Activated CD4-positive, alpha-beta T cell treated with anti-CD3 and anti-CD28 coated beads, Interleukin-2, amount 50 U/mL, for 16 hours (primary cell): ENCODE data around the gene ZNF24.
A peak's percentile ranks its signal among the peaks of the same experiment; 100 is the strongest.

Experiments
- DNase-seq: peaks from one replicate; pipeline ENCODE4 v3.0.0-alpha.2; 2020

The ZNF24 gene

DNA sequence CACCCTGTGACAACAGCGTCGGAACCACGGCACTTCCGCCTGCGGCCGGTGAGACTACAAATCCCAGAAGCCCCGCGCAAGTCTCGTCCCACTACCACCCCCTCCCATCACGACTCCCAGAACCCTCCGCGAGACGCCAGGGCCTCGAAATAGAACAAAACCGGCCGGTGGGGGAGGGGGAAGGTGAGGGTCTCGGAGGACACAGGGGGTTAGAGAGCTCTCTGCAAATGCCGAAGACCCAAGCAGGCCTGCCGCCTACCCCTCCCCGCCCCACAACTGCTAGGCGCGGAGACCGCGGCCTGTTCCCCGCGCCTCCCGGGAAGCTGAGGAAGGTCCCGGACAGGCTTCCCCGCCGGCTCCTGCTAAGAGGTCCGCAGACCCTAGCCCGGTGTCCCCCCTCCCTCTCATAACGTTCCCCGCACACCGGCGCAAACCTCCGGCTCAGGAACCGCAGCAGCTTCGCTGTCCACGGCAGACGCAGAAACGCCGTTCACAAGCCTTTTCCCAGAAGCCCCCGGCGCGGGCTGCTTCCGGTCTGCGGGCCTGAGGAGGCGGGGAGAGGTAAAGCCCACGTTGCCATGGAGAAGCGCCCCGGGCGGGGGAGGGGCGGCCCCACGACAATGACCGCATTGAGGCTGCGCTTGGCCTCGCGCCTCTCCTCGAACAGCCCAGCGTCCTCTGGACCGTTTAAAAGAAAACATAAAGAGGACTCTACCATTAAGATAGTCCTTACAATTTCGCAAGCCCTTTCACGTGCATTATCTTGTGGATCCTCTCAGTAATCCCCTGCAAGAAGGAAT, at the start of gene ZNF24:
TSS of gene ZNF24 (minus strand) at position 485 of the 800 bp plus-strand sequence. CDS start 3,770 bp downstream, outside the sequence.
- peak; percentile 94 for DNase-seq

DNA sequence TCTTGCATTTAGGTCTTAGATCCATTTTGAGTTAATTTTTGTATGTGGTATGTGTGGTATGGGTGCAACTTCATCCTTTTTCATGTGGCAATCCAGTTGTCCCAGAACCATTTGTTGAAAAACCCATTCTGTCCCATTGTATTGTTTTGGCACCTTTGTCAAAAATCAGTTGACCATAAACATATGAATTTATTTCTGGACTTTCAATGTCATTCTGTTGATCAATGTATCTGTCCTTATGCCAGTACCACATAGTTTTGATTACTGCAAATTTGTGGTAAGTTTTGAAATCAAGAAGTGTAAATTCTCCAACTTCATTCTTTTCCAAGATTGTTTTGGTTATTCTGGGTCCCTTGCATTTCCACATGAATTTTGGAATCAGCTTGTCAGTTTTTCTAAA, 49.5 kb upstream of the ZNF24 start:
- DNase-seq: no peak

DNA sequence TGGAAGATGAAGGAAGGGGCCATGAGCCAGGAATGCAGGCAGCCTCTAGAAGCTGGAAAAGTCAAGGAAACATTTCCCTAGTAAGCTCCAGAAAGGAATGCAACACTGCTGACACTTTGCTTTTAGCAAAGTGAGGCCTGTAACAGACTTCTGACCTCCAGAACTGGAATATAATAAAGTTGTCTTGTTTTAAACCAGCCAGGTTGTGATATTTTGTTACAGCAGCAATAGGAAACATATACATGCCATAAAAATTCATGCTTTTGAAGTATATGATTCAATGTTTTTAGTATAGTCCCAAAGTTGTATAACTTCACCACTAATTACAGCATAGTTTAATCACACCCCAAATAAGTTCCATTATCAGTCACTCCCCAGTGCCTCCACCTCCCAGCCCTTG, 48.2 kb upstream of the ZNF24 start:
- no peak for DNase-seq

DNA sequence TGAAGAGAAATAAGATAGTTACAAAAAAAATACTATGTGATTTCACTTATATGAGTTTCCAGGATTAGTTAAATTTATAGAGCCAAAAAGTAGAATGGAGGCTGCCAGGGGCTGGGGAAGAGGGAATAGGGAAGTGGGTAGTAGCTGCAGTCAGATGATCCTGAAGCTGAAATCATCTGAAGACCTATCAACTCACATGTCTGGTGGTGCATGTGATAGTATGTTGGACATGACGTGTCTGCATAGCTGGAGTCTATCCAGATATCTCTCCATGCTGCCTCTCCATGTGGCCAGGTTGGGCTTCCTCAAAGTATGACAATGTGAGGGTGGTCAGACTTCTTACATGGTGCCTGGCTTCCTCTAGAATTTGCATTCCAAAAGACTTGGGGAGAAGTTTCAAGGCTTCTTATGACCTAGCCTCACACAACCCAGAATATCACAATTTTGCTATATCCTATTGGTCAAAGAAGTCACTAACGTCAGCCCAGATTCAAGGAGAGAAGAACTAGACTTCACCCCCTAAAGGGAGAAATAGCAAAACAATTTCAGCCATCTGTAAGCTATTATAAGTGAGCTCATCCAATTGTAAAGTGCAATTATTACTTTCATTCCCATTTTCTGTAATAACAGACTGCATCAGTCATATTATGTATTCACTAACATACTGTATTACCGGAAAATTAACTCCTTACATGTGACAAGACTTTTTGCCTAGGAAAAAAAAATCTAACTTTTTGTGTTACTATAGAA, 46.9 kb upstream of the ZNF24 start:
- DNase-seq: no peak

DNA sequence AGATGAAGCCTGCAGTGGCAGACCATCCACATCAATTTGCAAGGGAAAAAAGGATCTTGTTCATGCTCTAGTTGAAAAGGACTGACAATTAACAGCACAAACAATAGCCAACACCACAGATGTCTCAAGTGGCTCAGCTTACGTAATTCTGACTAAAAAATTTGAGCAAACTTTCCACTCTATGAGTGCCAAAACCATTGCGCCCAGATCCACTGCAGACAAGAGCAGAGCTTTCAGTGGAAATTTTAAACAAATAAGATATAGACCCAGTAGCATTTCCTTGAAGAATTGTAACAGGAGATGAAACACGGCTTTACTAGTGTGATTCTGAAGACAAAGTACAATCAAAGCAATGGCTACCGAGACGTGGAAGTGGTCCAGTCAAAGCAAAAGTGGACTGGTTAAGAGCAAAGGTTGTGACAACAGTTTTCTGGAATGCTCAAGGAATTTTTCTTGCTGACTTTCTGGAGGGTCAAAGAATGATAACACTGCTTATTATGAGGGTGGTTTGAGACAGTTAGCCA, 44.9 kb upstream of the ZNF24 start:
- no peak for DNase-seq

DNA sequence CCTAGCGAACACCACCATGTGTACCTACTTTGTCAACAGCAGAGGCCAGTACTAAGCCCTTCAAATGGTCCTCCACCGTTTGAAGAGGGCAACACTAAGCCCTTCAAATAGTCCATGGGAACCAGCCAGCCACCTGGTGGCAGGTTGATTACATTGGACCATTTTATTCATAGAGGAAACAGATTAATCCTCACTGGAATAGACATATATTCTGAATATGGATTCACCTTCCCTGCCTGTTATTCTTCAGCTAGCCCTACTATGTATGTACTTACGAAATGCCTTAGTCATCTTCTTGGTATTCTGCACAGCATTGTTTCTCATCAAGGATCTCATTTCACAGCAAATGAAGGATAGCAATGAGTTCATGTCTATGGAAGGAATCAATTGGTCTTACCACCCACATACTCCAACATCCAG, 42.9 kb upstream of the ZNF24 start:
- DNase-seq: no peak

DNA sequence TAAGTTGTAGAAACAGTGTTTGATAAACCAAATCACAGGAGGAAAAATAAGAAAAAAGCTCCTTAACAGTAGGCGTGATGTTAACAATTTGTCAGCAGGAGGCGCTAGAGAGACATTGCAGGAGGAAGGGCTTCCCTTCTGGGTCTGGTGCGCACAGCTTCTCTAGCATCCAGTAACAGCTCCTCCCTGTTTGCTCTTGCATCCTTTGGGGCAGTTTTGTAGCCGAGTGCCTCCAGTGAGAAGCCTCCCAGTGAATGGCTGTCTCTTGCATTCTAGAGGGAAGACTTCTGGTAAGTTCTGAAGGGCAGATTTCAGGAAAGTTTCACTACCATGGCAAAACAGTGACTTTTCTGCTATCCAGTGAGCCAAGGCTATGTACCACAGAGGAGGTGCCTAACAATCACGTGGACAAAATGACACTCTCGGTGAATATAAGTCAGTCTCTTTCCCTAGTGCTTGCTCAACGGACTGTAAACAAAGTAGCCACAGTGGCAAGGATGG, 42.4 kb upstream of the ZNF24 start:
- DNase-seq: peak; percentile 75

DNA sequence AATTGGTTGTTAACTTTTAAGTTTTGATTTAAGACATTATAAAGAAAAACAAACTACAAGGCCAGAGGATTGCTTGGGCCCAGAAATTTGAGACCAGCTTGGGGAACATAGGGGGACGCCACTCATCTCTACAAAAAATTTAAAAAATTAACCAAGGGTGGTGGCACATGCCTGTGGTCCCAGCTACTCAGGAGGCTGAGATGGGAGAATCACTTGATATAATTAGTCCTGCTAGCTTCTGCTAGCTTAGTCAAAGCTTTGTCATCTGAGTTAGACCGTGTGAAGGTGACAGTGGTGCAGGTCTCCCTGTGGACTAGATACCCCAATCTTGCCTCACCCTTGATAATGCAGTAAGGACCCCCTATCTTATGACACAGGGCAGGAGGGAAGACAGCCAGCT, 38.9 kb upstream of the ZNF24 start:
- no peak for DNase-seq

DNA sequence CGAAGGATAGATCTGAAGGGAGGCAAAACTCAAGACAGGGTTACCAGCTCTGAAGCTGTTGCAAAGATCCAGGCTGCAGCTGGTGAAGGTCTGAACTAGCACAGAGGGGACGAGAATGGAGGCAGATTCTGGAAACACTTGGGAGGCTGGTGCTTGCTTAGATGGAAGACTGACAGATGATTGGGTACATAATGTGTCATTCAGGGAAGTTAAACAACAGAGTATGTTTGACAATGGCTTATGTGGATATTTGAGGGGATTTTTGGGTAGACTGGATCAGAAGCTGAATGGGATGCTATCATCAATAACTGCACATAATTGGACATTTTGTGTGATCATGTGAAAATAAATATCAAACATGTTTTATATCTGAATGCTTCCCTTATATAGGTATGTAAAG, 35.2 kb upstream of the ZNF24 start:
- DNase-seq: no peak

DNA sequence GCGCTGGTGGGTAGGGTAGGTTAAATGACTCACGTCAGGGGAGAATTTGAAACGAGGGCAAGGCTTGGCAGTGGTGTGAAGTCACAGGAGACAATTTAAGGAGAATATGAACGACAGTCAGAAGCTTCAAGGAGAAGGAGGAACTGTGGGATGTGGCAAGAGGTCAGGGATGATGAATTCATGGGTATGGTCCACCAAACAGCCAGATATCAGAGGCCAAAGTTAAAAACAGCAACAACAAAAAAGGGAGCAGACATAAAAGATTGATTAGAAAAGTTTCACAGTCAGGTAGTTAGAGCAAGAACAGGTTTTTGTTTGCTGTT, 34.3 kb upstream of the ZNF24 start:
- no peak for DNase-seq

DNA sequence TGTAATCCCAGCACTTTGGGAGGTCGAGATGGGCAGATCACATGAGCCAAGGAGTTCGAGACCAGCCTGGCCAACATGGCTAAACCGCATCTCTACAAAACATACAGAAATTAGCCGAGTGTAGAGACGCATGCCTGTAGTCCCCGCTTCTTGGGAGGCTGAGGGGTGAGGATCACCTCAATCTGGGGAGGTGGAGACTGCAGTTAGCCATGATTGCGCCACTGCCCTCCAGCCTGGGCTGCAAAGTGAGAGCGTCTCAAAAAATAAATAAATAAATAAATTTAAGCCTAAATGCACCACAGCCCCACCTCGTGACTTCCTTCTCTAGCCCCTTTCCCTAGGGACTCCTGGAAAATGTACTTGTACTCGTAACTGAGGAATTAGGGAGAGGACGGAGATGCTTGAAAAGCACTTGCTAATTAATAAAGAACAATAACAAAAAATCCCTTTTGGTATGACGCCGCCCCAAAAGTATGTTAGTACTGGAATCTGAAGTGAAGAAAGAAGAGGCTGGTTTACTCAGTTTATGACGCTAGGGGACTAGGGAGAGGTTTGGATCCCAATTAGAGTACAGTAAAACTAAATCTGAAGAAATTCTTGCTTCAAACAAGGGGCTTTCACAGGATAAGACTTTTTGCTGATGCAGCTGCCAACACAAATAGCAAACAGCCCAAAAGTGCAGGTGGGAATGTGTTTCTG, 33.8 kb upstream of the ZNF24 start:
- no peak for DNase-seq

DNA sequence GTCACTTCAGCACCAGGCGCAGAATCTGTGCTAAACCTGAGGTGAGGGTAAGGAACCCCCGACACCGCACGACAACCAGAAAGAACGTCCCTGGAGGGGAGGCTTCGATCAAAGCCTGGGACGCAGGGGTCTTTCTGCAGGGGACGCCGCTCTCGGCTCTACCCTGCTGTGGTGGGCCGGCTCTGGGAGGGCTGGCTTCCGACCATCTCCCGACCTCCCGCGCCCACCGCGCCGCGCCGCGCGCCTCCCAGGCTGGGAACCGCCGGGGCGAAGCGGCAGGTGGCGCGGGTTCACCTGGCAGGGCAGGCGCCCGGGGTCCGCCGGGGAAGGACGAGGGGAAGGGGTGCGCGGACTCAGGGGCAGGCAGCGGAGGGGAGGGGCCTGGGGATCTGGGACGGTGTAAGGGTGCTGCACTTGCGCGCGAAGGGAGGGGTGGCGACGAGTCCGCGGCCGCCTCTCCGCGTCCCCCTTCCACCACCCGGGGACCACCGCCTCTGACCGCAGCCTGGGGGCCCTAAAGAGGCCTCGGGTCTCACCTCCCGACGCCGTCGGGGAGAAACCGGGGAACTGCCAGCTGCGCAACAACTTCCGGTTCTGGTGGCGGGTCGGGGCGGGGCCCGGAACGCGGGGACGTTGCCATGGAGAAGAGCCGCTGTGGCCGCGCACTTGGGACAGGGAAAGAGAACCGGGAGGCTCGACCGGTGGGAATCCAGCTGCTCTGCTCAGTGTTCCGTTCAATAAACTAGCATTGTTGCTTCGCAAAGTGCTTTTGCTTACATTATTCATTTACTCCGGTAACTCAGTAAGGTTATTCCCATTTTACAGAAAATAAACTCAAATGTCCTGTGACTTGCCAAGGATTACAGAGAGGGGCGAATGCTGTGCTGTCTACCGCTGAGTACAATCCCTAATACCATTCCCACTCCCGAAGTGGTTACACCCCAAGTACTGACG, 32.8 kb upstream of the ZNF24 start, which contains the start of gene ZNF396:
TSS of gene ZNF396 (minus strand) at position 596 of the 954 bp plus-strand sequence. CDS start 3,045 bp downstream, outside the sequence.
- DNase-seq: peak; percentile 62

DNA sequence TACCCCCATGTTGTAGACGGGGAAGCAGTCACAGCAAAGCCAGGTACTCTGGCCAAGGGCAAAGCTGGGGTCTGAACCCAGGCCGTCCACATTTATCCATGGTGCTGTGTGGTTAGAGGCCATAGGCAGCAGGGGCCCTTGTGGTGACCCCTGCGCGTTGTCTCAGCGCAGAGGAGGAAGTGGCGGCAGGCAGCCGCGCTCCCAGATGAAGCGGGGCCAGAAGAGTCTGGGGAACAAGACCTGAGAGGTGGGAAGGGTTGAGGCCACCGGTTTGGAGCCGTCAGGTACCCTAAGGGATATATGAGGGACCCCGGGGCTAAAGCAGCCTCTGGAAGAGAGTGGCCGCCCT, 32.1 kb upstream of the ZNF24 start:
- no peak for DNase-seq

DNA sequence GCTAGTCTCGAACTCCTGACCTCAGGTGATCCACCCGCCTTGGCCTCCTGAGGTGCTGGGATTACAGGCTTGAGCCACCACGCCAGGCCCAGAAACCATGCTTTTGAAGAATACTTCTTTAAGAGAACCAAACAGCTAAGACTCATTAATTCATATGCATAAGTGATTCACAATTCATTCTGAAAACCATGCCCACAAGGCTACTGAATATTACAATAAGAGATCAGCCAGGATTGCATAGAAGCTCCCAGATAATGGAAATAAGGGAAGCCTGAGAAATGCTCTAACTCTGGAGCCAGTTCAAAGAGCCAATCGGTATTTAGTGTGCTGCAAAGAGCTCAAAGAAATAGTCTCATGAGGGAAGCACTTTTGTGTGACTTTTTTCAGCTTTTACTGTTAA, 30.5 kb upstream of the ZNF24 start:
- DNase-seq: no peak

DNA sequence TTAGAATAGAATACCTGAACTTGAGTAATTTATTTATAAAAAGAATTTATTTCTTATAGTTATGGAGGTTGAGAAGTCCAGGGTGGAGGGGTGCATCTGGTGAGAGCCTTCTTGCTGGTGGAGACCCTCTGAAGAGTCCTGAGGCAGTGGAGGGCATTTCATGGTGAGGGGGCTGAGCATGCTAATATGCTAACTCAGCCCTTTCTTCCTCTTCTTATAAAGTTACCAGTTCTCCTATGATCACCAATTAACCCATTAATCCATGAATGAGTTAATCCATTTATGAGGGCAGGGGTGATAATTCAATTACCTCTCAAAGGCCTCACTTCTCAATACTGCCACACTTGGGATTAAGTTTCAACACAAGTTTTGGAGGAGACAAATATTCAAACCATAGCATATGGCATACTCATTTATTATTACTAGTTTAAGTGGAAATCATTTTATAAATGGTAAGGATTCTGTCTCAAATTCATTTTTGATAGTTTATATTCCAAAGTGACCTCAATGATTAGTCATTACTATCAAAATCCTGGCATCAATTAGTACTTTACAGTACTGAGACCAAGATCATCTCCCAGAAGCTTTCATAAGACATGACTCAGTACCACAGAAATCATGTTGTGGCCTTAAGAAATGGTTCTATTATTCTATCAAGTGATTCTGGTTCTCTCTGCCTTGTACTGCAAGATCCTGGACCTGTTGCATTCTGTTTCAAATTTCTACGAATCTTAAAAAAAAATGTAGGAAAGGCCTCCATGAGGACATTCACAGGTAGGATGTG, 27.4 kb upstream of the ZNF24 start:
- DNase-seq: no peak

DNA sequence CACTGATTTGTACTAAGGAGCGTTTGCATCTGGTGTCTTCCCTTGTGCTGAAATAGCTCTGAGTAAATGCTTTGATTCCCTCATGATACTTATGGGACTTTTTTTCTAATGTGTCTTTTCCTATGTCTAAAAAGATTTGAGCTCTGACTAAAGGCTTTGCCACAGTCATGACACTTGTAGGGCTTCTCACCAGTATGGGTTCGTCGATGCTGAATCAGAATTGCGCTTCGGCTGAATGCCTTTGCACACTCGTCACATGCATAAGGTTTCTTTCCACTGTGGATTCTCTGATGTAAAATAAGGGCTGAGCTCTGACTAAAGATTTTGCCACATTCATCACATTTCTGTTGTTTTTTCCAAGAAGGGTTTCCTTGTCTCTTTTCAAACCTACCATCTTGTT, 24.9 kb upstream of the ZNF24 start:
- DNase-seq: no peak

DNA sequence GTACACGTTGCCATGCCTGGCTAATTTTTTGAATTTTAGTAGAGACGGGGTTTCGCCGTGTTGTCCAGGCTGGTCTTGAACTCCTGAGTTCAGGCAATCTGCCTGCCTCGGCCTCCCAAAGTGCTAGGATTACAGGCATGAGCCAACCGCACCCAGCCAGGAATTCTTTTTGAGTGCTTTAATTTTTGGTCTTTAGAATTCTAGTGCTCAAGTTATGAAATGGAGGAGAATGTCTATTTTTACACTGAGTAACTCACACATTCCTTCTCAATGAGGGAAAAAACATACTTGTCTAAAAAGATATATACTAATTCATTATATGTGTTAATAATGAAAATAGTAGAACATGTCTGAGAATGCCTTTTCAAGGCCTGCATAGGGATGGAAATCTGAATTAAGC, 24.4 kb upstream of the ZNF24 start:
- no peak for DNase-seq

DNA sequence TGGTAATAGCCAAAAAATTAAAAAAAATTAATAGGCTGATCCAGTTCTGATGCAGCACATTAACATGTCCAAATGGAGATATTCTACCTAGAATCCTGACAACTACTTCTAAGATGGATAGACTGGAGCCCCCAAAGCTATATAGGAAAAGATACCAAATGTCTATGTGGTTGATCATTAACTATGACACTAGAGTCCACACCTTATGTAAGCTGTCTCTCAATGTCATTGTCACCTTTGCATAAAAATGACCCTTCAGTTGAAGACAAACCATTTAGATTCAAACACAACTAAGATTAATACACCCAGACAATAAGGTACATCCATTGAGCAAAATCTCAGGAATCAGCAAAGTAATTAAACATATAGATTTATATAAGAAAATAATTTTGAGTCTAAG, 18.3 kb upstream of the ZNF24 start:
- no peak for DNase-seq

DNA sequence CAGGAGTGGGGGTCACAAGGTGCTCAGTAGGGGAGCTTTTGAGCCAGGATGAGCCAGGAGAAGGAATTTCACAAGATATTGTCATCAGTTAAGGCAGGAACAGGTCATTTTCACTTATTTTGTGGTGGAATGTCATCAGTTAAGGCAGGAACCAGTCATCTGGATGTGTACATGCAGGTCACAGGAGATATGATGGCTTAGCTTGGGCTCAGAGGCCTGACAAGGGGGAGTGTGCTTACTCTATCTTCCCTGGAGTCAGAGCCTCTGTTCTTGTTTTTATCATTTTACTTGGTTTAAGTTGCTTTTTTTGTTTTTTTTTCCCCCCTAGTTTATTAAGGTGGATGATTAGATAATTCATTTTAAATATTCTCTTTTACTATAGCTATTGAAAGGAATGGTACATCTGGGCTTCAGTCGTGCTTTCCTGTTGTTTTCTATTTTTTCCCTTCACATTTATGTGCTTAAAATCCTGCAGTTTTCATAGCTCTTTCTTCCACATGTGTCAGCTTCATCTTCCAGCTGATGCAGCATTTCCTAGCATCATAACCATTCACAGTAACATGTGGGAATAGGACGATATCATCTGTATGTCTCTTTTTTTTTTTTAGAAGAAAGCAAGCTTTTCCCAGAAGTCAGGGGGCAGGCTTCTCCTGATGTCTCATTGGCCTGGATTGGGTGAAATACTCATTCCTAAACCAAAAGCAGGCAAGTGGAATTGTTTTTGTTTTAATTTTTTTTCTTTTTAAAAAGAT, 17.5 kb upstream of the ZNF24 start:
- DNase-seq: no peak

DNA sequence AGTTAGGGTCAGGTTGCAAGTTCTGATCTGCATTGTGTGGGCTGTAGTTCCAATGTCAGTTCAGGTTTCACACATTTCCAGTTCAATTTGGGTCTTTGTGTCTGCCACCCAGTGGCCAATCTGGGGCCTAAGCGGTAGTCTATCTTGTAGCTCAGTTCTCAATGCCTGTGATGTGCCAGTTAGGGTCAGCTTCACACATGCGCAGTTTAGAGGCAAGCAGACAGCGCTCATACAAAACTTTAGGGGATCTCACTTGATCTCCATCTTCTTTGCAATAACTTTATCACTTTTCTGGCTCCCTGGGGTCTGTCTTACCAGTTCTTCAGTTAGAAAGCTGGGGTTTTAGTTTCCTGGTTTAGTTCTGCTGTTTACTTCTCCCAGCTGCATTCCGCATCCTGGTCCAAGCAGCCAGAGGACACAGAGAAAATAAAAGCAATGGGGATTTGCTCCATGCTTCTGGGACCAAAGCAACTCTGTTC, 11.0 kb upstream of the ZNF24 start:
- DNase-seq: peak; percentile 44
